Transverse colon (tissue), 4 donors: ENCODE results near the gene TFPI2.
"Not testable (repeated sequence)": the region's sequence is repeated elsewhere in the genome, so short reads cannot be mapped to it uniquely, and the experiment has no call there.

ENCODE experiments used
- EP300 ChIP-seq: sonication (generic); formaldehyde crosslinking; IDR thresholded peaks from one replicate; pipeline ENCODE4 v1.6.1; 2017; ENCODE audit warnings: antibody characterized with exemption, low read depth
- POLR2A ChIP-seq: fragments of 450-650 bp; IDR thresholded peaks from one replicate; pipeline ENCODE4 v1.6.1; 2016; ENCODE audit warnings: antibody characterized with exemption, mild to moderate bottlenecking, moderate library complexity
- POLR2AphosphoS5 ChIP-seq, 3 donors: sonication (generic); formaldehyde crosslinking; IDR thresholded peaks; one replicate each; pipeline ENCODE4 v1.6.1; 2016; ENCODE audit warnings: antibody characterized with exemption in 3 of 3
- TF ChIP-seq, protein P1 (sequence below), 5 experiments: fragments of 200-600 bp in 3 of 5; fragments of 450-650 bp in 2 of 5; sonication (generic) in 3 of 5; IDR thresholded peaks; 1 replicate in 2 of 5; 2 replicates in 3 of 5; pipeline ENCODE4 v1.5.1; 2016 to 2017; ENCODE audit warnings: antibody characterized with exemption in 5 of 5, inconsistent platforms in 3 of 5, mild to moderate bottlenecking in 2 of 5, moderate library complexity in 1 of 5

DNA sequence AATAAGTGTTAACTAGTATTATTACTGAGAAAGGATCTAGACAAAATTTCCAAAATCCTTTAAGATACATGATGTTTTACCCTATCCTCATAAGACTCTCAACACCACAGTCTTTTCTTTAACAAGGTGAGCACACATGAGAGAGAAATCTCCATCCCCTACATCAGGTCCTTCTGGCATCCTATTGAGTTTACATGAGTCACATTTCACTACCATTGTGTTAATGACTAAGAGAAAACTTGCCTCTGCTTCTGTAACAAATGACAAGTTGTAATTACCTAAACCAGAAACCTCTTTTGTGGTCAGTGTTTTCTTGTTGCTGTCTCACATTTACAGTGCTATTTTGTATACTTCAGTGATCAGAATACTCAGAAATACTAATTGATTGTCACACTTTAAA, 21.1 kb upstream of the TFPI2 start:
- TF ChIP-seq, protein P1, sequence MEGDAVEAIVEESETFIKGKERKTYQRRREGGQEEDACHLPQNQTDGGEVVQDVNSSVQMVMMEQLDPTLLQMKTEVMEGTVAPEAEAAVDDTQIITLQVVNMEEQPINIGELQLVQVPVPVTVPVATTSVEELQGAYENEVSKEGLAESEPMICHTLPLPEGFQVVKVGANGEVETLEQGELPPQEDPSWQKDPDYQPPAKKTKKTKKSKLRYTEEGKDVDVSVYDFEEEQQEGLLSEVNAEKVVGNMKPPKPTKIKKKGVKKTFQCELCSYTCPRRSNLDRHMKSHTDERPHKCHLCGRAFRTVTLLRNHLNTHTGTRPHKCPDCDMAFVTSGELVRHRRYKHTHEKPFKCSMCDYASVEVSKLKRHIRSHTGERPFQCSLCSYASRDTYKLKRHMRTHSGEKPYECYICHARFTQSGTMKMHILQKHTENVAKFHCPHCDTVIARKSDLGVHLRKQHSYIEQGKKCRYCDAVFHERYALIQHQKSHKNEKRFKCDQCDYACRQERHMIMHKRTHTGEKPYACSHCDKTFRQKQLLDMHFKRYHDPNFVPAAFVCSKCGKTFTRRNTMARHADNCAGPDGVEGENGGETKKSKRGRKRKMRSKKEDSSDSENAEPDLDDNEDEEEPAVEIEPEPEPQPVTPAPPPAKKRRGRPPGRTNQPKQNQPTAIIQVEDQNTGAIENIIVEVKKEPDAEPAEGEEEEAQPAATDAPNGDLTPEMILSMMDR (IDR thresholded peaks at IDR 0.05): not testable (repeated sequence)
- TF ChIP-seq POLR2A; POLR2AphosphoS5 (IDR thresholded peaks at IDR 0.05); EP300: not testable (repeated sequence)
